ENCODE results near the gene ZSCAN9. TPM values are rescaled to one million over a fixed set of nuclear protein-coding genes. Genes with fewer than 3 reads are reported as not detected.

Gene ZSCAN9
- total and polyA plus RNA-seq, 9 of the 15 experiments (the other 6 are each of a cell fraction or from before 2014, with no cell fraction given): 18.8 to 48.9 (median 28.7) TPM

- TF ChIP-seq HMG20B (CRISPR knock-in tag; IDR thresholded peaks at IDR 0.05) (no peak), MEF2A (IDR thresholded peaks at IDR 0.05; ENCODE audit: control insufficient read depth, low read depth, low read length) (peak; percentile 22; the same call in 1 of the 2 replicates), HNRNPH1 (optimal IDR thresholded peaks at IDR 0.05; ENCODE audit: low read depth, low read length) (no peak), ZNF12 (CRISPR knock-in tag; IDR thresholded peaks at IDR 0.05) (no peak), PML (IDR thresholded peaks at IDR 0.05; ENCODE audit: low read length) (peak; percentile 65), ADNP (tag; IDR thresholded peaks at IDR 0.05) (no peak), ZBED1 (IDR thresholded peaks at IDR 0.05) (no peak), PHF20 (IDR thresholded peaks at IDR 0.05; ENCODE audit: partially characterized antibody) (peak; percentile 99), FOXP4 (CRISPR knock-in tag; IDR thresholded peaks at IDR 0.05; ENCODE audit: borderline replicate concordance) (no peak), PCBP1 (IDR thresholded peaks at IDR 0.05; ENCODE audit: low read depth, low read length, poor library complexity, severe bottlenecking) (no peak)
- TF ChIP-seq, protein P1, sequence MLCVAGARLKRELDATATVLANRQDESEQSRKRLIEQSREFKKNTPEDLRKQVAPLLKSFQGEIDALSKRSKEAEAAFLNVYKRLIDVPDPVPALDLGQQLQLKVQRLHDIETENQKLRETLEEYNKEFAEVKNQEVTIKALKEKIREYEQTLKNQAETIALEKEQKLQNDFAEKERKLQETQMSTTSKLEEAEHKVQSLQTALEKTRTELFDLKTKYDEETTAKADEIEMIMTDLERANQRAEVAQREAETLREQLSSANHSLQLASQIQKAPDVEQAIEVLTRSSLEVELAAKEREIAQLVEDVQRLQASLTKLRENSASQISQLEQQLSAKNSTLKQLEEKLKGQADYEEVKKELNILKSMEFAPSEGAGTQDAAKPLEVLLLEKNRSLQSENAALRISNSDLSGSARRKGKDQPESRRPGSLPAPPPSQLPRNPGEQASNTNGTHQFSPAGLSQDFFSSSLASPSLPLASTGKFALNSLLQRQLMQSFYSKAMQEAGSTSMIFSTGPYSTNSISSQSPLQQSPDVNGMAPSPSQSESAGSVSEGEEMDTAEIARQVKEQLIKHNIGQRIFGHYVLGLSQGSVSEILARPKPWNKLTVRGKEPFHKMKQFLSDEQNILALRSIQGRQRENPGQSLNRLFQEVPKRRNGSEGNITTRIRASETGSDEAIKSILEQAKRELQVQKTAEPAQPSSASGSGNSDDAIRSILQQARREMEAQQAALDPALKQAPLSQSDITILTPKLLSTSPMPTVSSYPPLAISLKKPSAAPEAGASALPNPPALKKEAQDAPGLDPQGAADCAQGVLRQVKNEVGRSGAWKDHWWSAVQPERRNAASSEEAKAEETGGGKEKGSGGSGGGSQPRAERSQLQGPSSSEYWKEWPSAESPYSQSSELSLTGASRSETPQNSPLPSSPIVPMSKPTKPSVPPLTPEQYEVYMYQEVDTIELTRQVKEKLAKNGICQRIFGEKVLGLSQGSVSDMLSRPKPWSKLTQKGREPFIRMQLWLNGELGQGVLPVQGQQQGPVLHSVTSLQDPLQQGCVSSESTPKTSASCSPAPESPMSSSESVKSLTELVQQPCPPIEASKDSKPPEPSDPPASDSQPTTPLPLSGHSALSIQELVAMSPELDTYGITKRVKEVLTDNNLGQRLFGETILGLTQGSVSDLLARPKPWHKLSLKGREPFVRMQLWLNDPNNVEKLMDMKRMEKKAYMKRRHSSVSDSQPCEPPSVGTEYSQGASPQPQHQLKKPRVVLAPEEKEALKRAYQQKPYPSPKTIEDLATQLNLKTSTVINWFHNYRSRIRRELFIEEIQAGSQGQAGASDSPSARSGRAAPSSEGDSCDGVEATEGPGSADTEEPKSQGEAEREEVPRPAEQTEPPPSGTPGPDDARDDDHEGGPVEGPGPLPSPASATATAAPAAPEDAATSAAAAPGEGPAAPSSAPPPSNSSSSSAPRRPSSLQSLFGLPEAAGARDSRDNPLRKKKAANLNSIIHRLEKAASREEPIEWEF (CRISPR knock-in tag; IDR thresholded peaks at IDR 0.05): no peak
- TF ChIP-seq, protein P2, sequence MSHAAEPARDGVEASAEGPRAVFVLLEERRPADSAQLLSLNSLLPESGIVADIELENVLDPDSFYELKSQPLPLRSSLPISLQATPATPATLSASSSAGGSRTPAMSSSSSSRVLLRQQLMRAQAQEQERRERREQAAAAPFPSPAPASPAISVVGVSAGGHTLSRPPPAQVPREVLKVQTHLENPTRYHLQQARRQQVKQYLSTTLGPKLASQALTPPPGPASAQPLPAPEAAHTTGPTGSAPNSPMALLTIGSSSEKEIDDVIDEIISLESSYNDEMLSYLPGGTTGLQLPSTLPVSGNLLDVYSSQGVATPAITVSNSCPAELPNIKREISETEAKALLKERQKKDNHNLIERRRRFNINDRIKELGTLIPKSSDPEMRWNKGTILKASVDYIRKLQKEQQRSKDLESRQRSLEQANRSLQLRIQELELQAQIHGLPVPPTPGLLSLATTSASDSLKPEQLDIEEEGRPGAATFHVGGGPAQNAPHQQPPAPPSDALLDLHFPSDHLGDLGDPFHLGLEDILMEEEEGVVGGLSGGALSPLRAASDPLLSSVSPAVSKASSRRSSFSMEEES (CRISPR knock-in tag; IDR thresholded peaks at IDR 0.05): 0 out of 2 replicates have a peak, but pooled peaks have one; percentile 4
- TF ChIP-seq, protein P3, sequence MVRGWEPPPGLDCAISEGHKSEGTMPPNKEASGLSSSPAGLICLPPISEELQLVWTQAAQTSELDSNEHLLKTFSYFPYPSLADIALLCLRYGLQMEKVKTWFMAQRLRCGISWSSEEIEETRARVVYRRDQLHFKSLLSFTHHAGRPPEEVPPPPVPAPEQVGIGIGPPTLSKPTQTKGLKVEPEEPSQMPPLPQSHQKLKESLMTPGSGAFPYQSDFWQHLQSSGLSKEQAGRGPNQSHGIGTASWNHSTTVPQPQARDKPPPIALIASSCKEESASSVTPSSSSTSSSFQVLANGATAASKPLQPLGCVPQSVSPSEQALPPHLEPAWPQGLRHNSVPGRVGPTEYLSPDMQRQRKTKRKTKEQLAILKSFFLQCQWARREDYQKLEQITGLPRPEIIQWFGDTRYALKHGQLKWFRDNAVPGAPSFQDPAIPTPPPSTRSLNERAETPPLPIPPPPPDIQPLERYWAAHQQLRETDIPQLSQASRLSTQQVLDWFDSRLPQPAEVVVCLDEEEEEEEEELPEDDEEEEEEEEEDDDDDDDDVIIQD (CRISPR knock-in tag; IDR thresholded peaks at IDR 0.05): no peak
- TF ChIP-seq, protein P4, sequence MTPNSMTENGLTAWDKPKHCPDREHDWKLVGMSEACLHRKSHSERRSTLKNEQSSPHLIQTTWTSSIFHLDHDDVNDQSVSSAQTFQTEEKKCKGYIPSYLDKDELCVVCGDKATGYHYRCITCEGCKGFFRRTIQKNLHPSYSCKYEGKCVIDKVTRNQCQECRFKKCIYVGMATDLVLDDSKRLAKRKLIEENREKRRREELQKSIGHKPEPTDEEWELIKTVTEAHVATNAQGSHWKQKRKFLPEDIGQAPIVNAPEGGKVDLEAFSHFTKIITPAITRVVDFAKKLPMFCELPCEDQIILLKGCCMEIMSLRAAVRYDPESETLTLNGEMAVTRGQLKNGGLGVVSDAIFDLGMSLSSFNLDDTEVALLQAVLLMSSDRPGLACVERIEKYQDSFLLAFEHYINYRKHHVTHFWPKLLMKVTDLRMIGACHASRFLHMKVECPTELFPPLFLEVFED (CRISPR knock-in tag; conservative IDR thresholded peaks at IDR 0.05): 0 out of 2 replicates have a peak, but pooled peaks have one; percentile 68
These were observed 27.2 kb downstream of the ZSCAN9 start, which contains the start of gene ZKSCAN4 (continued) for GRCh38 chr6:28252009-28252975.

Measured in K562 (cell line).